ENCODE measurements around the gene PSMA3.

The PSMA3 gene

GRCh38 chr14:58299401-58300330 is 55.0 kb downstream of the PSMA3 start:
- no peak for DNase-seq

- no peak for DNase-seq
Observed at GRCh38 chr14:58301416-58301815, 56.8 kb downstream of the PSMA3 start.

GRCh38 chr14:58305730-58306129 is 61.1 kb downstream of the PSMA3 start:
- DNase-seq = no peak

- no peak for DNase-seq
Observed at GRCh38 chr14:58307597-58308316, 63.1 kb downstream of the PSMA3 start.

GRCh38 chr14:58309086-58309485 is 64.4 kb downstream of the PSMA3 start:
- DNase-seq = no peak

- DNase-seq = no peak
Observed at GRCh38 chr14:58313699-58314098, 69.1 kb downstream of the PSMA3 start.

GRCh38 chr14:58315606-58316005 is 71.0 kb downstream of the PSMA3 start:
- no peak for DNase-seq

Measured in SHP77 (cell line).